ENCODE results near the gene BLZF1. TPM values are rescaled to one million over a fixed set of nuclear protein-coding genes. Genes with fewer than 3 reads are reported as not detected.
A peak's percentile ranks its signal among the peaks of the same experiment; 100 is the strongest.
"Not testable (repeated sequence)": the region's sequence is repeated elsewhere in the genome, so short reads cannot be mapped to it uniquely, and the experiment has no call there.

Gene BLZF1
- total and polyA plus RNA-seq, 9 donors = 12.7 to 21.4 (median 17.1) TPM

DNA sequence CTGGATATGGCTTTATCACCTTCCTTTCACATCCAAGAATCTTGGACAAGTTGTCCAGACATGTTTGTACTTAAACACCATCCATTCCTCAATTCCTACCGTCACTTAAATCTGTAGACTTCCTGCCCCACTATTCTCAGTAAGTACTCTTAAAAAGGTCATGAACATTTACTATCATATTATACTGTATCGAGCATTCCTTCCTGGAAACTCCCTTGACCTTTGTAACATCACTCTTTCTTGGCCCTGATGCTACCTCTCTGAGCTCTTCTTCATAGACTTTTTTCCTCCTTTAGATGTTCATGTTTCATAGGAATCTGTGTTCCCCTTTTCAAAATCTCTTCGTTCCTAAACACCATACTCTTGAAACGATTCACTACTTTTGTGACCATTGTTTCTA is 15.5 kb downstream of the BLZF1 start:
- no peaks in the 10 kb centered on the region for H3K4me1 ChIP-seq (ENCODE audit: control insufficient read depth, insufficient read depth, low read length)
- H3K27ac ChIP-seq (ENCODE audit: low read length) = no peak overlapping the region
- no peak for DNase-seq
- no peaks in the 10 kb centered on the region for H3K27me3 ChIP-seq (ENCODE audit: control insufficient read depth, insufficient read depth, low read length)
- H3K9me3 ChIP-seq (replicated peaks; ENCODE audit: control insufficient read depth, low read depth, low read length) = no peaks in the 10 kb centered on the region
- peaks cover 22% of the 10 kb centered on the region for H3K36me3 ChIP-seq (ENCODE audit: control insufficient read depth, insufficient read depth, low read length)
- no peak overlapping the region for H3K4me3 ChIP-seq (ENCODE audit: low read length)
- 88% methylated on average over 2 of the region's 4 CpGs for WGBS (ENCODE audit: insufficient coverage)

DNA sequence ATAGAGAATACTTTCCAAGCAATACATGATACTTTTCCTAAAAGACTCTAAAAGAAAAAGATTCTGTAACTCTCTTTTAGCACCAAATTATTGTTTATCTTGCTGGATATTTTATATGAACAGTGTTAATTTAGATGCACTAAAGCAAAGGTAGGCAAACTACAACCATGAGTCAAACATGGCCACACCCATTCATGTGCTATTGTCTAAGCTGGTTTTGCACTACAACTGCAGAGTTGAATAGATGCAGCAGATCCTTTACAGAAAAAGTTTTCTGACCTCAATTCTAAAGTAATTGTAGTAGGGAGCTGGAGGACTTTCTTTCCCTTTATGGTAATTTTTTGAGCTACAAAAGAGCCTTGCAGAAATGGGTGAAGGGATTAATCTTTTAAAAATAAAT is 19.4 kb downstream of the BLZF1 start:
- no peak for DNase-seq
- Histone ChIP-seq H3K36me3 (ENCODE audit: control insufficient read depth, insufficient read depth, low read length) (peaks cover 34% of the 10 kb centered on the region), H3K4me3 (ENCODE audit: low read length) (no peak overlapping the region), H3K4me1 (ENCODE audit: control insufficient read depth, insufficient read depth, low read length) (no peaks in the 10 kb centered on the region), H3K27ac (ENCODE audit: low read length) (no peak overlapping the region), H3K27me3 (ENCODE audit: control insufficient read depth, insufficient read depth, low read length) (no peaks in the 10 kb centered on the region), H3K9me3 (replicated peaks; ENCODE audit: control insufficient read depth, low read depth, low read length) (no peaks in the 10 kb centered on the region)

DNA sequence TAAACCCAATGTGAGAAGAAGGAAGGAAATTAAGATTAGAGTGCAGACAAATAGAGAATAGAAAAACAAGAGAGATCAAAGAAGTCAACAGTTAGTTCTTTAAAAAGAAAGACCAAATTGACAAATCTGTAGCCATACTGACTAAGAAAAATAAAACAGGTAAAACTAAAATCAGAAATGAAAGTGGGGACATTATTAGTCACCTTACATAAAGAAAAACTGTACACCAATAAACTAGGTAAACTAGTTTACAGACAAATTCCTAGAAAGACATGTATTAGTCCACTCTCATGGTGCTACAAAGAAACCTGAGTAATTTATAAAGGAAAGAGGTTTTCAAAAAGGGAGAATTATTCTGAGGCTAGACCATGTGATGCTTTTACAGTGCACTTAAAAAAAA is 22.3 kb downstream of the BLZF1 start:
- Histone ChIP-seq H3K36me3 (ENCODE audit: control insufficient read depth, insufficient read depth, low read length) (peaks cover 30% of the 10 kb centered on the region), H3K27me3 (ENCODE audit: control insufficient read depth, insufficient read depth, low read length) (no peaks in the 10 kb centered on the region), H3K4me3 (ENCODE audit: low read length) (no peak overlapping the region)

DNA sequence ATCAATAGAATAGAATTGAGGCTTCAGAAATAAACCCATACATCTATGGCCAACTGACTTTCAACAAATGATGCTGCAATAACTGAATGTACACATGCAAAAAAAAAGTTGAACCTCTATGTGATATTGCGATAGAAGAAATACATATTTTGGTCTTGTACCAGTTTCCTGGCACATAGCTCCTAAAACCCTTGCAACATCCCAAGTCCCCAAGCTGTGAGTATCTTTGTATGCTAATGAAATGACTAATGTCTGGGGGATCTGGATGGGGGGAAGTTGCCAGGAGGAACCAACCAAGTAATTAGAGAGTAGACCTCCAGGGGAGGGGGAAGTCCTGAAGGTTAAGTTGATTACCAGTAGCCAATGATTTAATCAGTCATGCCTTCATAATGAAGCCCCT is 24.4 kb downstream of the BLZF1 start:
- no peak overlapping the region for H3K27ac ChIP-seq (ENCODE audit: low read length)
- WGBS (ENCODE audit: insufficient coverage) = no CpG with 5 or more reads among the region's 1 CpG
- no peaks in the 10 kb centered on the region for H3K4me1 ChIP-seq (ENCODE audit: control insufficient read depth, insufficient read depth, low read length)
- no peak for DNase-seq
- H3K9me3 ChIP-seq (replicated peaks; ENCODE audit: control insufficient read depth, low read depth, low read length) = no peaks in the 10 kb centered on the region
- no peak overlapping the region for H3K4me3 ChIP-seq (ENCODE audit: low read length)
- H3K27me3 ChIP-seq (ENCODE audit: control insufficient read depth, insufficient read depth, low read length) = no peaks in the 10 kb centered on the region
- peaks cover 29% of the 10 kb centered on the region for H3K36me3 ChIP-seq (ENCODE audit: control insufficient read depth, insufficient read depth, low read length)

More for the DNA sequence above, 22.3 kb downstream of the BLZF1 start:
- Histone ChIP-seq H3K4me1 (ENCODE audit: control insufficient read depth, insufficient read depth, low read length) (no peaks in the 10 kb centered on the region), H3K9me3 (replicated peaks; ENCODE audit: control insufficient read depth, low read depth, low read length) (no peaks in the 10 kb centered on the region), H3K27ac (ENCODE audit: low read length) (no peak overlapping the region)
- DNase-seq = no peak

DNA sequence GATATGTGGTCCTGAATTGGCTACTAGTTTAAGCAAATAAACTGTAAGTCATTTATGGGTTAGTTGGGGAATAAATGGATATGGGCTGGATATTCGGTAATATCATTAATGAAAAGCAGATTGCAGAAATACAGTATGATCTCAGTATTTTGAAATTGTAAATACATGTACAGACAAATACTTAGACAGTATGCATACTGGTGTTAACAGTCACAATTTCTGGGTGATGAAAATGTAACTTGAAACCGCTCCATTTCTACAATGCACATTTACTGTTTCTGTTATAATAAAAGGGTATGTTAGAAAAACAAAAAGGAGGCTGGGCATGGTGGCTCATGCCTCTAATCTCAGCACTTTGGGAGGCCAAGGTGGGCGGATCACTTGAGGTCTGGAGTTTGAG is 28.0 kb downstream of the BLZF1 start:
- Histone ChIP-seq H3K4me3 (ENCODE audit: low read length) (no peak overlapping the region), H3K27me3 (ENCODE audit: control insufficient read depth, insufficient read depth, low read length) (no peaks in the 10 kb centered on the region), H3K9me3 (replicated peaks; ENCODE audit: control insufficient read depth, low read depth, low read length) (peaks cover 8% of the 10 kb centered on the region), H3K36me3 (ENCODE audit: control insufficient read depth, insufficient read depth, low read length) (peaks cover 22% of the 10 kb centered on the region), H3K27ac (ENCODE audit: low read length) (no peak overlapping the region), H3K4me1 (ENCODE audit: control insufficient read depth, insufficient read depth, low read length) (no peaks in the 10 kb centered on the region)
- no CpG with 5 or more reads among the region's 3 CpGs for WGBS (ENCODE audit: insufficient coverage)
- DNase-seq = no peak

DNA sequence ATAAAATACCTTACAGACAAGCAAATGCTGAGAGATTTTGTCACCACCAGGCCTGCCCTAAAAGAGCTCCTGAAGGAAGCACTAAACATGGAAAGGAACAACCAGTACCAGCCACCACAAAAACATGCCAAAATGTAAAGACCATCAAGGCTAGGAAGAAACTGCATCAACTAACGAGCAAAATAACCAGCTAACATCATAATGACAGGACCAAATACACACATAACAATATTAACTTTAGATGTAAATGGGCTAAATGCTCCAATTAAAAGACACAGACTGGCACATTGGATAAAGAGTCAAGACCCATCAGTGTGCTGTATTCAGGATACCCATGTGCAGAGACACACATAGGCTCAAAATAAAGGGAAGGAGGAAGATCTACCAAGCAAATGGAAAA is 34.6 kb downstream of the BLZF1 start:
- H3K9me3 ChIP-seq (replicated peaks; ENCODE audit: control insufficient read depth, low read depth, low read length) = peaks cover 24% of the 10 kb centered on the region
- H3K36me3 ChIP-seq (ENCODE audit: control insufficient read depth, insufficient read depth, low read length) = not testable (repeated sequence)

DNA sequence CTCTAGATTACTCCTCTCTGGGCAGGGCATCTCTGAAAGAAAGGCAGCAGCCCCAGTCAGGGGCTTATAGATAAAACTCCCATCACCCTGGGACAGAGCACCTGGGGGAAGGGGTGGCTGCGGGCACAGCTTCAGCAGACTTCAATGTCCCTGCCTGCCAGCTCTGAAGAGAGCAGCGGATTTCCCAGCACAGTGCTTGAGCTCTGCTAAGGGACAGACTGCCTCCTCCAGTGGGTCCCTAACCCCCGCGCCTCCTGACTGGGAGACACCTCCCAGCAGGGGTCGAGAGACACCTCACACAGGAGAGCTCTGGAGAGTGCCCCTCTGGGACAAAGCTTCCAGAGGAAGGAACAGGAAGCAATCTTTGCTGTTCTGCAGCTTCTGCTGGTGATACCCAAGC is 40.3 kb downstream of the BLZF1 start:
- not testable (repeated sequence) for H3K36me3 ChIP-seq (ENCODE audit: control insufficient read depth, insufficient read depth, low read length); DNase-seq; H3K27ac ChIP-seq (ENCODE audit: low read length); H3K4me3 ChIP-seq (ENCODE audit: low read length); H3K4me1 ChIP-seq (ENCODE audit: control insufficient read depth, insufficient read depth, low read length); H3K27me3 ChIP-seq (ENCODE audit: control insufficient read depth, insufficient read depth, low read length)
- WGBS (ENCODE audit: insufficient coverage) = 50% methylated on average over 1 of the region's 5 CpGs
- peaks cover 14% of the 10 kb centered on the region for H3K9me3 ChIP-seq (replicated peaks; ENCODE audit: control insufficient read depth, low read depth, low read length)

More for the DNA sequence above, 34.6 kb downstream of the BLZF1 start:
- H3K4me1 ChIP-seq (ENCODE audit: control insufficient read depth, insufficient read depth, low read length); DNase-seq; H3K4me3 ChIP-seq (ENCODE audit: low read length); H3K27ac ChIP-seq (ENCODE audit: low read length); H3K27me3 ChIP-seq (ENCODE audit: control insufficient read depth, insufficient read depth, low read length): not testable (repeated sequence)
- WGBS (ENCODE audit: insufficient coverage) = no CpG with 5 or more reads among the region's 1 CpG

DNA sequence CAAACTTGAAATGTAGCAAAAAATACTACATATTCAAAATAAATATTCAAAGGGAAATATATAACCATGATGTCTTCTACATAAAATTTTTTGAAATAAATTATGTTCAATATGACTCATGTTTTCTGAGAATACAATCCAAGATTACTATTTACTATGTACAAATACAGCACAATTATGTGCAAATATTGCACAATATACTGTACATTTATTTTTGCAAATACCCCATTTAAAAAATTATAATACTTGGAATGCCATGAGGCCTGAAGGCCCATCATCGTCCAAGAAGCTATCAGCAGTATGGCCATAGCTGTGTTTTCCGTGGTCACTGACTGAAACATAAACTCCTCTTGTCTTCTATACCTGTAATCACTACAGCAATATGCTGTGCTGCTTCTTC is 47.0 kb downstream of the BLZF1 start:
- Histone ChIP-seq H3K36me3 (ENCODE audit: control insufficient read depth, insufficient read depth, low read length) (no peaks in the 10 kb centered on the region), H3K4me1 (ENCODE audit: control insufficient read depth, insufficient read depth, low read length) (no peaks in the 10 kb centered on the region)
- WGBS (ENCODE audit: insufficient coverage) = 84% methylated on average over 2 of the region's 2 CpGs

DNA sequence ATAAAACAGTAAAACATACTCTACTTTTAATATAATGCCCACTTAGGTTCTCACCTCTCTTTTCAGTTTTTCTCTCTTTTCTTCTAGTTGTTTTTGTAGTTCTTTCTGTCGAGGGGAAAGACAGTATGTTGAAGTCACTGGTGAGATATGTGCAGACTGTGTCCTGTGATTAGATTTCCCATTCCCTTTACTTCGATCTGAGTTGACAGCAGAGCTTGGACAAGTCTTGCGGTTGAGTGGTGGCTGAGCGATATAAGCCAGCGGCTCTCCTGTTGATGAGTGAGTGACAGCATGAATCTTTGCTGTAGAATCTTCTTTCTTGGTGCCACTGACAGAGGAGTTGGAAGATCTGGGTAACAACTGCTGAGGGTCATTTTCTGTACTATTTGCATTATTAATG is 53.3 kb downstream of the BLZF1 start:
- H3K4me3 ChIP-seq (ENCODE audit: low read length) = no peak overlapping the region
- no peaks in the 10 kb centered on the region for H3K9me3 ChIP-seq (replicated peaks; ENCODE audit: control insufficient read depth, low read depth, low read length)
- no peaks in the 10 kb centered on the region for H3K27me3 ChIP-seq (ENCODE audit: control insufficient read depth, insufficient read depth, low read length)
- H3K27ac ChIP-seq (ENCODE audit: low read length) = no peak overlapping the region
- H3K36me3 ChIP-seq (ENCODE audit: control insufficient read depth, insufficient read depth, low read length) = no peaks in the 10 kb centered on the region
- H3K4me1 ChIP-seq (ENCODE audit: control insufficient read depth, insufficient read depth, low read length) = no peaks in the 10 kb centered on the region
- WGBS (ENCODE audit: insufficient coverage) = 98% methylated on average over 4 of the region's 5 CpGs
- DNase-seq = no peak

More for the DNA sequence above, 47.0 kb downstream of the BLZF1 start:
- H3K9me3 ChIP-seq (replicated peaks; ENCODE audit: control insufficient read depth, low read depth, low read length) = peaks cover 2% of the 10 kb centered on the region
- H3K27me3 ChIP-seq (ENCODE audit: control insufficient read depth, insufficient read depth, low read length) = no peaks in the 10 kb centered on the region
- H3K27ac ChIP-seq (ENCODE audit: low read length) = no peak overlapping the region
- H3K4me3 ChIP-seq (ENCODE audit: low read length) = no peak overlapping the region
- DNase-seq = no peak

DNA sequence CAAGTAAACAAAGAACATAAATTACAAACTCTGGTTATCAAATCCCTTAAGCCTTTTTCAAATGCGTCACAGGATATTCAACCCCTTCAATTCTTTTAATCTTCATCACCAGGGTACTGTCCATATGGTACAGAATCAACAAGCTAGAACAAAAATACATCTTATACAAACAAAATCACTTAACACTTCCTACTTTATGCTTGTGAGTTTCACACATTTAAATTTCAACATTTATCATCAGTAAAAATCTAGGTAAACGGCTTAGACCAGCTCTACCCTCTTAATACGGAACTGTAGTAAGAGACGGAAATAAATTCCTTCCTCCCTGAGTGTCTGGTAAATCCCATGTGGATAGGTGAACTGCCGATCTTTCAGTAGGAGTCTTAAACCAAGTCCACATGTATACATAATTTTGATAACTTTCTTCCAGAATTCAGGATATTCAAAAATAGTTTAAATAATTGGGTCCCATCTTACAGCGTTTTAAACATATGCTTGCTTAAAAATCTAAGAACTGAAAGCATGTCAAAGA is 58.2 kb downstream of the BLZF1 start:
- peak; percentile 0 for DNase-seq
- no peak overlapping the region for H3K4me3 ChIP-seq (ENCODE audit: low read length)
- H3K36me3 ChIP-seq (ENCODE audit: control insufficient read depth, insufficient read depth, low read length) = no peaks in the 10 kb centered on the region
- no peaks in the 10 kb centered on the region for H3K9me3 ChIP-seq (replicated peaks; ENCODE audit: control insufficient read depth, low read depth, low read length)
- WGBS (ENCODE audit: insufficient coverage) = 78% methylated on average over 1 of the region's 6 CpGs
- H3K27ac ChIP-seq (ENCODE audit: low read length) = no peak overlapping the region
- H3K27me3 ChIP-seq (ENCODE audit: control insufficient read depth, insufficient read depth, low read length) = no peaks in the 10 kb centered on the region
- H3K4me1 ChIP-seq (ENCODE audit: control insufficient read depth, insufficient read depth, low read length) = no peaks in the 10 kb centered on the region

DNA sequence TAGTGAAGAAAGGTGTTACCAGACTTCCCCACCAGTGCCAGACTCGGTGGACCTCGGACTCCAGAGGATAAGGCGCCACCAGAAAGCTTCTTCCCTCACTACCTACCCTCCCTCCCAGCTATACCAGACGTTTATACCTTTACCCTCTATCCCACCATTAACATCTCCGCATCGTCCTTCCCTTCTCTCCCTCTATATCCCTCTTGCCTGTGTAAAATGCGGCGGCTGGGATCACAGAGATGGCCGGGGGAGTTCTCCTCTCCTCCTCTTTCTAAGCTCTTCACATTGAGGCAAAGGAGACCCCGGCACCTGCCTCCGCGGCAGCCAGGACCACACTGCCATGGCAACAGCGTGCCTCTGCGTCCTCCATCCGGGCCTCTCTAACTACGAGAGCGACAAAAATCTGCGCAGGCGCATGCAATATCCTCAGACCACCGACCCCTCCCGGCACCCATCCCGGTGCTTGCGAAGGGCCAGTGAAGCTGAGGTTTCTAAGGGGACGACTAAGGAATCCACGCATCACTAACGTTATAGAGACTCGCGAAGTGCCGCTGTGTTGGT is 59.2 kb downstream of the BLZF1 start, which contains the start of gene CCDC181:
TSS of gene CCDC181 (minus strand) at position 394 of the 561 bp plus-strand sequence. CDS start 2,547 bp downstream, outside the sequence.
- DNase-seq = peak; percentile 86
- Histone ChIP-seq H3K4me3 (ENCODE audit: low read length) (peak within 1 kb of the TSS; percentile 55), H3K27me3 (ENCODE audit: control insufficient read depth, insufficient read depth, low read length) (no peaks in the 10 kb centered on the region), H3K27ac (ENCODE audit: low read length) (no peak within 1 kb of the TSS), H3K4me1 (ENCODE audit: control insufficient read depth, insufficient read depth, low read length) (no peaks in the 10 kb centered on the region), H3K9me3 (replicated peaks; ENCODE audit: control insufficient read depth, low read depth, low read length) (no peaks in the 10 kb centered on the region), H3K36me3 (ENCODE audit: control insufficient read depth, insufficient read depth, low read length) (no peaks in the 10 kb centered on the region)
- under 1% methylated on average over 16 of the region's 29 CpGs for WGBS (ENCODE audit: insufficient coverage)
